ENCODE results near the gene GNG12.
A peak's percentile ranks its signal among the peaks of the same experiment; 100 is the strongest.

The GNG12 gene

GRCh38 chr1:67785847-67786753 is 47.2 kb downstream of the GNG12 start:
- DNase-seq (ENCODE audit: low spot score): no peak

- DNase-seq (ENCODE audit: low spot score): no peak
Measured at GRCh38 chr1:67784545-67785186, 48.6 kb downstream of the GNG12 start.

GRCh38 chr1:67780637-67781036 is 52.6 kb downstream of the GNG12 start:
- DNase-seq (ENCODE audit: low spot score): no peak

GRCh38 chr1:67777440-67777839 is 55.8 kb downstream of the GNG12 start:
- no peak for DNase-seq (ENCODE audit: low spot score)

GRCh38 chr1:67777016-67777415 is 56.3 kb downstream of the GNG12 start:
- no peak for DNase-seq (ENCODE audit: low spot score)

GRCh38 chr1:67773462-67773861 is 59.8 kb downstream of the GNG12 start:
- DNase-seq (ENCODE audit: low spot score): no peak

GRCh38 chr1:67771749-67772148 is 61.5 kb downstream of the GNG12 start:
- DNase-seq (ENCODE audit: low spot score): no peak

- no peak for DNase-seq (ENCODE audit: low spot score)
Measured at GRCh38 chr1:67771152-67771551, 62.1 kb downstream of the GNG12 start.

- no peak for DNase-seq (ENCODE audit: low spot score)
Measured at GRCh38 chr1:67769633-67770256, 63.5 kb downstream of the GNG12 start.

GRCh38 chr1:67768480-67768879 is 64.8 kb downstream of the GNG12 start:
- DNase-seq (ENCODE audit: low spot score): no peak

GRCh38 chr1:67767103-67767782 is 66.0 kb downstream of the GNG12 start:
- DNase-seq (ENCODE audit: low spot score): no peak

GRCh38 chr1:67766141-67766978 is 66.9 kb downstream of the GNG12 start:
- peak; percentile 80 for DNase-seq (ENCODE audit: low spot score)

GRCh38 chr1:67764633-67765032 is 68.6 kb downstream of the GNG12 start:
- no peak for DNase-seq (ENCODE audit: low spot score)

GRCh38 chr1:67761730-67762129 is 71.5 kb downstream of the GNG12 start:
- no peak for DNase-seq (ENCODE audit: low spot score)

GRCh38 chr1:67761091-67761490 is 72.2 kb downstream of the GNG12 start:
- DNase-seq (ENCODE audit: low spot score): no peak

GRCh38 chr1:67760030-67760821 is 73.0 kb downstream of the GNG12 start:
- DNase-seq (ENCODE audit: low spot score): peak; percentile 71

- peak; percentile 57 for DNase-seq (ENCODE audit: low spot score)
Measured at GRCh38 chr1:67759692-67760029, 73.6 kb downstream of the GNG12 start.

- DNase-seq (ENCODE audit: low spot score): no peak
Measured at GRCh38 chr1:67759066-67759465, 74.2 kb downstream of the GNG12 start.

GRCh38 chr1:67755619-67756018 is 77.6 kb downstream of the GNG12 start:
- no peak for DNase-seq (ENCODE audit: low spot score)

GRCh38 chr1:67755160-67755559 is 78.1 kb downstream of the GNG12 start:
- no peak for DNase-seq (ENCODE audit: low spot score)

- DNase-seq (ENCODE audit: low spot score): no peak
Measured at GRCh38 chr1:67754526-67754920, 78.7 kb downstream of the GNG12 start.

All from AG08395 (cell line).